Lower lobe of right lung (tissue), 2 donors: ENCODE measurements around the gene SRC. TPM values are rescaled to one million over a fixed set of nuclear protein-coding genes. Genes with fewer than 3 reads are reported as not detected.

Experiments used
- ATAC-seq, 2 donors: fragments of 200-7000 bp; cut with Tn5 transposase; one replicate each; pipeline ENCODE4 v1.9.1; 2020 to 2022; ENCODE audit warnings: mild to moderate bottlenecking in 2 of 2, moderate library complexity in 2 of 2
- DNase-seq: peaks from one replicate; pipeline ENCODE4 v3.0.0-alpha.2; 2020
- H3K27ac ChIP-seq: fragments of 200-600 bp; one replicate; pipeline ENCODE4 v1.8.0; 2022
- H3K27me3 ChIP-seq: fragments of 200-600 bp; one replicate; pipeline ENCODE4 v1.8.0; 2022; ENCODE audit warnings: low read depth
- H3K36me3 ChIP-seq: fragments of 200-600 bp; one replicate; pipeline ENCODE4 v1.8.0; 2022; ENCODE audit warnings: mild to moderate bottlenecking
- H3K4me1 ChIP-seq: fragments of 200-600 bp; one replicate; pipeline ENCODE4 v1.8.0; 2022
- H3K4me3 ChIP-seq: fragments of 200-600 bp; one replicate; pipeline ENCODE4 v1.8.0; 2022; ENCODE audit warnings: mild to moderate bottlenecking
- H3K9me3 ChIP-seq: fragments of 200-600 bp; one replicate; pipeline ENCODE4 v1.8.0; 2022
- intact Hi-C: fragments of 100-400 bp; cut with DNase I; formaldehyde crosslinking; loops from one replicate; pipeline ENCODE4 v1.11.0; 2022
- total RNA-seq: library from RNA; stranded (reverse); fragmentation: NEBNext Ultra II Directional; extraction: Animal tissue kit (Norgen Biotek cat#: 25700); gene quantifications from one replicate; pipeline ENCODE4 v1.2.1, GENCODE V29; 2021
- TF ChIP-seq, protein P1 (sequence below): fragments of 200-600 bp; IDR thresholded peaks from one replicate; pipeline ENCODE4 v1.8.0; 2022; ENCODE audit warnings: antibody characterized with exemption, mild to moderate bottlenecking
- donor health status: DM: no; HTN: yes; CAD: no; lungs with severe emphysema.

Gene SRC
- total RNA-seq, 1 donor from 2014 or later: 72.7 TPM

DNA sequence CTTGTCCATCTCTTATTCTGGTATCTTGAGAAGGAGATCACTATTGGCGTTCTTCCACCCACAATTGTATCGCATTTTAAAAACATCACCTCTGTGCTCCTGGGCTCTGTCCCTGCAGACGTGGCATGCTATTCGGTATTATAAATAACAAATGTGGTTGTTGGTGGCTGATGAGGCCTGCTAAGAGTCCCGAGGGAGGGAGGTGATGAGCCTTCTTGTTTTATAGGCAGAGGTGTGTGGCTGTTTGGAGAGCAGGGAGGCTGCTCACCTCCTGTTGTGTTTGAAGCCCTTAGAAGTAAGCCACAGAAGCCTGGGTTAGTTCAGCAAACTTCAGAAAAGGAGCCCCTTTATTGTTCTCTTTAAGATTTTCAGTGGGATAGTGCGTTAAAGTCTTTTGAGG lies 40.9 kb upstream of the SRC start:
- ATAC-seq: no peak

DNA sequence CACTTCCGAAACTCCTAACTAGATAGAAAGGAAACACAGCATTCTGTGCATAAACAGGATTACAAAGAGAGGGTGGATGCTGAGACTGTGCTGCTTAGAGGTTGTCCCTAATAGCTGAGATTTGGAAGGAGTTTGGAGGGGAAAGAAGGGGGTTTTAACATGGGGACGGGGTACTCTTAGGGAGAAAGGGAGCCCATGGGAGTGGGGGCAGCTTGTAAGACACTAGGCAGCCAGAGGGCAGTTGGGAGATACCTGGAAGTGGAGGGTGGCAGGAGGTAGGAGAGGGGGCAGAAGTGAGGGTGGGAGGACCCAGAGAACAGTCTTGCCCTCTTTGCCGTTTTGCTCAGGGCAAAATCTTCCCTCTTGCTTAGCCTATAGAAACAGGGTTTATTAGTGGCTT lies 40.1 kb upstream of the SRC start:
- TF ChIP-seq, protein P1, sequence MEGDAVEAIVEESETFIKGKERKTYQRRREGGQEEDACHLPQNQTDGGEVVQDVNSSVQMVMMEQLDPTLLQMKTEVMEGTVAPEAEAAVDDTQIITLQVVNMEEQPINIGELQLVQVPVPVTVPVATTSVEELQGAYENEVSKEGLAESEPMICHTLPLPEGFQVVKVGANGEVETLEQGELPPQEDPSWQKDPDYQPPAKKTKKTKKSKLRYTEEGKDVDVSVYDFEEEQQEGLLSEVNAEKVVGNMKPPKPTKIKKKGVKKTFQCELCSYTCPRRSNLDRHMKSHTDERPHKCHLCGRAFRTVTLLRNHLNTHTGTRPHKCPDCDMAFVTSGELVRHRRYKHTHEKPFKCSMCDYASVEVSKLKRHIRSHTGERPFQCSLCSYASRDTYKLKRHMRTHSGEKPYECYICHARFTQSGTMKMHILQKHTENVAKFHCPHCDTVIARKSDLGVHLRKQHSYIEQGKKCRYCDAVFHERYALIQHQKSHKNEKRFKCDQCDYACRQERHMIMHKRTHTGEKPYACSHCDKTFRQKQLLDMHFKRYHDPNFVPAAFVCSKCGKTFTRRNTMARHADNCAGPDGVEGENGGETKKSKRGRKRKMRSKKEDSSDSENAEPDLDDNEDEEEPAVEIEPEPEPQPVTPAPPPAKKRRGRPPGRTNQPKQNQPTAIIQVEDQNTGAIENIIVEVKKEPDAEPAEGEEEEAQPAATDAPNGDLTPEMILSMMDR: no peak
- Histone ChIP-seq H3K36me3 (peaks cover 81% of the 10 kb centered on the region), H3K9me3 (no peaks in the 10 kb centered on the region), H3K27ac (no peak overlapping the region), H3K4me1 (no peaks in the 10 kb centered on the region), H3K27me3 (no peaks in the 10 kb centered on the region), H3K4me3 (no peak overlapping the region)
- DNase-seq: no peak
- ATAC-seq: no peak
- intact Hi-C loops: no loop called here

More for the DNA sequence above, 40.9 kb upstream of the SRC start:
- Histone ChIP-seq H3K4me1 (no peaks in the 10 kb centered on the region), H3K9me3 (no peaks in the 10 kb centered on the region), H3K27me3 (no peaks in the 10 kb centered on the region), H3K36me3 (peaks cover 78% of the 10 kb centered on the region), H3K27ac (no peak overlapping the region), H3K4me3 (no peak overlapping the region)
- TF ChIP-seq, protein P1: no peak
- DNase-seq: no peak
- intact Hi-C loops: no loop called here

DNA sequence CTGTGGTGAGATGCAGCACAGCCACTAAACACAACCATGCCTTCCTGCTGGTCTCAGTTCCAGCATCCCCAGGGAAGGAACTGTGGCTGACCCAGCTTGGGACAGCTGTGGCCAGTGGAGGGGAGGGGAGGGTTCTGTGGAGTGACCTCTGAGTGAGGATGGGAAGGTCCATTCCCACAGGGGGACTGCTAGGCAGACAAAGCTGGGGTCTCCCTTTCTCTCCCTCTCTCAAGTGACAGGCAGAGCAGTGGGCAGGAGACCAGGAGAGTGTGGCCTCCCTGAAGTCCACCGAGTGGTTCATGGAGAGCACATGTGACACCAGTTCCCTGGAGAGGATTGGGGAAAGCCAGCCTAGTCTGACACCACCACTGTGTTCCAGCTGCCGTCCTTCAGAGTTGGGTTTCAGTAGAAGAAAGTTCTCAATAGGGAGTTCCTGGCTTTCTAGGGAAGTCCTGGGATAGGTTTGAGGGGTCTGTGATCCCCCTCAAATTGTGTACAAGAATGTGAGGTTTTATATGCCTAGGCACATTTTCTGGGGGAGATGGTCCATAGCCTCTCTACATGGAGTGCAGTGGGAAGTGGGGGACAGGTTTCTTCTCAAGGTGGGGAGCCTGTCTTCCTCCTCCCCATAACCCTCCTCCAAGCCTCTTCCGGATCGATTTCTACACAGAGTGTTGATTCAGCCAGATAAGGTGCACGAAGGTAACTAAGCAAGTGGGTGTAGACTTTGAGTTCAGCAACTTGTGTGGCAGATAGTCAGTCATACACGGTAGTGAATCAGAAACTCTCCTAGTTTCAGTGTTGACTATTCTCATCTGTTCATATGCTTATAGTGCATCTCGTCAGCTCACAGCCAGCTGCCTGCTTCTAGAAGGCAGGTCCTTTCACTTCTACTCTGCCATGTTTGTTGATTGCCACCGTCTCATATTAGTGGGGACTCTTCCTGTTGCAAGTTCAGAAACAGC lies 37.6 kb upstream of the SRC start:
- no peak overlapping the region for H3K4me3 ChIP-seq
- peak; percentile 8 to 25 for ATAC-seq
- DNase-seq: no peak
- TF ChIP-seq, protein P1: no peak
- intact Hi-C loops: no loop called here
- peak overlapping the region; percentile 18 for H3K27ac ChIP-seq
- no peaks in the 10 kb centered on the region for H3K9me3 ChIP-seq
- H3K27me3 ChIP-seq: no peaks in the 10 kb centered on the region
- peaks cover 17% of the 10 kb centered on the region for H3K4me1 ChIP-seq
- peaks cover 69% of the 10 kb centered on the region for H3K36me3 ChIP-seq

DNA sequence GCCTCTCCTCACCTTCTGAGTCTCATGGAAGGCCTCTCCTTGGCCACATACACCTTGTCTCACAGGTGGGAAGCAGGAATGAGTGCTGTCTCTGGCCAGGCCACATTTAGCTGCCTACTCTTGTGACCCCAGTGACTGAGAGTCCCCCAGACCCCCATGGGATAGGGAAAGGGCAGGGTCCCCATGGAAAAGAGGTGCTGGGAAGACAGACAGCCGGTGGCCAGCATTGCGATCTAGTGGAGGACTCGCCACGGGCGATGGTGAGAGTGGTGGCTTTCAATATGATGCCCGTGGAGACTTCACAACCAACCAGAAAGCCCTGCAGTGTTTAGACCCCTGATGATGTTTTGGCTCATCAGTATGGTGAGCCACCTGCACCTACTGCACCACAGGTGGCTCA lies 36.6 kb upstream of the SRC start:
- ATAC-seq (no peak), DNase-seq (no peak)
- no peak overlapping the region for H3K4me3 ChIP-seq
- H3K36me3 ChIP-seq: peaks cover 63% of the 10 kb centered on the region
- H3K27me3 ChIP-seq: no peaks in the 10 kb centered on the region
- no peak overlapping the region for H3K27ac ChIP-seq
- H3K4me1 ChIP-seq: peaks cover 26% of the 10 kb centered on the region
- TF ChIP-seq, protein P1: no peak
- intact Hi-C loops: no loop called here
- H3K9me3 ChIP-seq: no peaks in the 10 kb centered on the region

DNA sequence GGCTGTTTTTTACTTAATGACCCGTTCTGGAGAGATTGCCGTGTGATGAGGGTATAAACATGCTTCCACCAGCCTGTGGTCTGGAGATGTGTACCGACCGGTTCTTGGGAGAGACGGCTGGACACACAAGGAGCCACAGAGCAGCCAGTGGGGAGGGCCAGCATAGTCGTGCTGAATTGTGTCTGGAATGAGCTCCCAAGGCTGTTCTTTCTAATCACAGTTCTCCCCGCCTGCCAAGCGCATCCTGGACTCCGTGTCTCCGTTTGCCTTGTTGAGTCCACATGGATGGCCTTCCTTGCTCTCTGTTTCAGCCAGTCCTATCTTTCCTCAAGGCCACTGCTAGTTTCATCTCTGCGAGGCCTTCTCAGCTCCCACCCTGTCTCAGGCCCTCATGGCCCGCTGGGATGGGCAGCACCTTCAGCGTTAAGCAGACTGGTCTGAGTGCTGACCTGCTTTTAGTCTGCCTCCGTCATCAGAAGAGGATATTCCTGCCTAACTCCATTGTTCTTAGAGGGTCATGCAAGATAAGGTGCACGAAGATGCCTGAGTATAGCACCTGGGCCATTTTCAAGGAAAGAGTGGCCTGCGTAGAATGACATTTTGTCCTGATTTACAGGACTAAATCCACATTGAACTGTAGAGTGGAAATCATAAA lies 35.9 kb upstream of the SRC start:
- Histone ChIP-seq H3K4me3 (no peak overlapping the region), H3K9me3 (no peaks in the 10 kb centered on the region), H3K27me3 (no peaks in the 10 kb centered on the region), H3K27ac (no peak overlapping the region), H3K36me3 (peaks cover 57% of the 10 kb centered on the region), H3K4me1 (peaks cover 30% of the 10 kb centered on the region)
- peak; percentile 45 to 56 for ATAC-seq
- TF ChIP-seq, protein P1: no peak
- DNase-seq: no peak
- intact Hi-C loops: no loop called here
